KMS-11 (cell line): ENCODE data around the gene DBNDD2.
A peak's percentile ranks its signal among the peaks of the same experiment; 100 is the strongest.

Experiments
- H2AFZ ChIP-seq: fragments of 200-600 bp; sonication (generic); 2 replicates; pipeline ENCODE4 v1.6.1; 2016; ENCODE audit warnings: antibody characterized with exemption, mixed run types, low read depth
- H3K27ac ChIP-seq: fragments of 200-600 bp; sonication (generic); 2 replicates; pipeline ENCODE4 v1.6.1; 2016; ENCODE audit warnings: mild to moderate bottlenecking, mixed run types
- H3K27me3 ChIP-seq: fragments of 200-600 bp; sonication (generic); 2 replicates; pipeline ENCODE4 v1.6.1; 2017; ENCODE audit warnings: mild to moderate bottlenecking, low read depth, mixed run types, moderate library complexity; ENCODE audit not compliant: insufficient read depth
- H3K36me3 ChIP-seq: fragments of 200-600 bp; sonication (generic); 2 replicates; pipeline ENCODE4 v1.6.1; 2017; ENCODE audit warnings: mild to moderate bottlenecking, mixed run types; ENCODE audit not compliant: insufficient read depth
- H3K4me1 ChIP-seq: fragments of 200-600 bp; sonication (generic); 2 replicates; pipeline ENCODE4 v1.6.1; 2016; ENCODE audit warnings: mild to moderate bottlenecking, low read depth, mixed run types; ENCODE audit not compliant: poor library complexity, severe bottlenecking
- H3K4me2 ChIP-seq: fragments of 200-600 bp; sonication (generic); 2 replicates; pipeline ENCODE4 v1.7.0; 2016; ENCODE audit warnings: mild to moderate bottlenecking, mixed run types
- H3K4me3 ChIP-seq: fragments of 200-600 bp; sonication (generic); IDR thresholded peaks from 2 replicates; pipeline ENCODE4 v1.6.1; 2017; ENCODE audit warnings: low read depth, low read length, mixed read lengths; ENCODE audit not compliant: insufficient read depth
- H3K79me2 ChIP-seq: fragments of 200-600 bp; sonication (generic); 2 replicates; pipeline ENCODE4 v1.6.1; 2016; ENCODE audit warnings: low read depth, mixed run types; ENCODE audit not compliant: insufficient read depth
- H3K9ac ChIP-seq: fragments of 200-600 bp; sonication (generic); 2 replicates; pipeline ENCODE4 v1.6.1; 2016; ENCODE audit warnings: mild to moderate bottlenecking, mixed run types
- H4K20me1 ChIP-seq: fragments of 200-600 bp; sonication (generic); 2 replicates; pipeline ENCODE4 v1.6.1; 2016; ENCODE audit warnings: mild to moderate bottlenecking, mixed run types; ENCODE audit not compliant: insufficient read depth
- CTCF ChIP-seq: fragments of 200-600 bp; sonication (generic); conservative IDR thresholded peaks from 2 replicates; pipeline ENCODE4 v1.6.1; 2017; ENCODE audit warnings: low read depth, mild to moderate bottlenecking, antibody characterized with exemption, low read length, moderate library complexity, mixed read lengths

The DBNDD2 gene

DNA sequence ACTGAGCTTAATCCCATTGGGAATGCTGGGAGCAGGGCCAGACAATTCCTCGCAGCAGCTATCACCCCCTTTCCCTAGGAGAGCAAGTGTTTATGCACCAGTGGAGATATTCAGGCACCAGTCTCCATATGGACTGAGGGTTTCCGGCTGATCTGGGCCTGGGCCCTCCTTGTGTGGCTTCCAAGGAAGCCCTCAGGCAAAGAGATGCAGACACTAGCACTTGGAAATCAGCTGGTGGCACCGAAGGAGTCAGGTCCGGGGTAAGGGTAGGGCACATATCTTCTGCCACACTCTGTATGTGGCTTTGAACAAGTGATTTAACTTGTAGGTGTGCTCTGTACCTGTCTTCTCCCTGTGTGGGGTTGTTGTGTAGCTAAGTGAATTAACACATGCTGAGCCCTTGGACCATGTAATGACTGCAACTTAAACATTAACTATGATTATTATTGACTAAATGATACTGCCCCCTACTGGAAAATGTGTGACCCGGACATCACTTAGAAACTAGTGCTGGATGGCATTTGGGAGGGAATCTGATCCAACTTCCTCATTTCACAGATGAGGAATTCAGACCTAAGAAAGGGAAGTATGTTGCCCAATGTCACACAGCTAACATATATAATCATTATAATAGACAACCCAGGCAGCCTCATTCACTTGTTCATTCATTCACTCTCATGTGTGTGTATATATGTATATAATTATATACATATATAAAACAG, 42.2 kb downstream of the DBNDD2 start:
- Histone ChIP-seq H4K20me1 (no peaks in the 10 kb centered on the region), H3K4me1 (no peaks in the 10 kb centered on the region), H3K27me3 (no peaks in the 10 kb centered on the region), H2AFZ (no peak overlapping the region), H3K36me3 (no peaks in the 10 kb centered on the region), H3K9ac (no peak overlapping the region), H3K79me2 (no peaks in the 10 kb centered on the region), H3K4me2 (no peak overlapping the region), H3K27ac (no peak overlapping the region), H3K4me3 (no peak overlapping the region)
- TF ChIP-seq CTCF: peak; percentile 87

GRCh38 chr20:45452238-45452637, 44.1 kb downstream of the DBNDD2 start:
- H3K9ac ChIP-seq: no peak overlapping the region
- no peak overlapping the region for H3K4me2 ChIP-seq
- H4K20me1 ChIP-seq: no peaks in the 10 kb centered on the region
- H3K79me2 ChIP-seq: no peaks in the 10 kb centered on the region
- H3K36me3 ChIP-seq: no peaks in the 10 kb centered on the region
- no peak overlapping the region for H3K4me3 ChIP-seq
- no peaks in the 10 kb centered on the region for H3K27me3 ChIP-seq
- H3K27ac ChIP-seq: no peak overlapping the region
- TF ChIP-seq CTCF: no peak
- H3K4me1 ChIP-seq: no peaks in the 10 kb centered on the region
- no peak overlapping the region for H2AFZ ChIP-seq

DNA sequence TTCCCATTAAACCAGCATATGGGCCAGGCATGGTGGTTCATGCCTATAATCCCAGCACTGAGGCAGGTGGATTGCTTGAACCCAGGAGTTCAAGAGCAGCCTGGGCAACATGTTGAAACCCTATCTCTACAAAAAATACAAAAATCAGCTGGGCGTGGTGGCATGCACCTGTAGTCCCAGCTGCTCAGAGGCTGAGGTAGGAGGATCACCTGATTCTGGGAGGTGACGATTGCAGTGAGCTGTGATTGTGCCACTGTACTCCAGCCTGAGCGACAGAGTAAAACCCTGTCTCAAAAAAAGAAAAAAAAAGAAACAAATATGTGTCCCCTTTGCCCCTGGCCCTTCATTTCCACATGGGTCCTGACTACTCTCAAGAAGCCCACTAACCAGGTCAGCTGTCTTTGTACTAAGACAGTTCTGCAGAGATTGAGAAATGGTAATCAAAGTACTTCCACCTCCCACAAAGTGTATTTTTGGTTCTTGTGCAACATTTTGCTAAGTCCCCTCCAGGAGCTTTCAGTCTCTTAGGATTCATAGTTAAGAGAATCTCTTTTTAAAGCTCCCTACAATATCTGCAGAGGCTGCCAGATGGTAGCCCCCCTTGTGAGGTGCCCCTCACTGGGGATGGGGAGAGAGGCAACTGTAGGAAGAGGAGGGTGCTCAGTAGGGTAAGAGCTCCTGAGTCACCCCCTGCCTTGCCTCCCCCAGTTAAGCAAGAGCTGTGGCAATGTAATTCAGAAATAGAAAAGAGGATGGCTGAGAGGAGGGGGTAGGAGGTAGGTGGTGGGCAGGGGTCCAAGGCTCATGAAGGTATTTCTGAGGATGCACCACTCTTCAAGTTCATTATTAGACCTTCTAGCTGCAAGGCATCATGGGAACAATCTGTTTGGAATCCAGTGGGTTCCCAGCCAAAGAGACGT, 44.9 kb downstream of the DBNDD2 start:
- no peaks in the 10 kb centered on the region for H3K4me1 ChIP-seq
- H3K79me2 ChIP-seq: no peaks in the 10 kb centered on the region
- no peak overlapping the region for H2AFZ ChIP-seq
- no peak overlapping the region for H3K9ac ChIP-seq
- H3K36me3 ChIP-seq: no peaks in the 10 kb centered on the region
- H3K4me3 ChIP-seq: no peak overlapping the region
- H3K27me3 ChIP-seq: no peaks in the 10 kb centered on the region
- H3K27ac ChIP-seq: no peak overlapping the region
- no peak for TF ChIP-seq CTCF
- no peaks in the 10 kb centered on the region for H4K20me1 ChIP-seq
- H3K4me2 ChIP-seq: no peak overlapping the region

DNA sequence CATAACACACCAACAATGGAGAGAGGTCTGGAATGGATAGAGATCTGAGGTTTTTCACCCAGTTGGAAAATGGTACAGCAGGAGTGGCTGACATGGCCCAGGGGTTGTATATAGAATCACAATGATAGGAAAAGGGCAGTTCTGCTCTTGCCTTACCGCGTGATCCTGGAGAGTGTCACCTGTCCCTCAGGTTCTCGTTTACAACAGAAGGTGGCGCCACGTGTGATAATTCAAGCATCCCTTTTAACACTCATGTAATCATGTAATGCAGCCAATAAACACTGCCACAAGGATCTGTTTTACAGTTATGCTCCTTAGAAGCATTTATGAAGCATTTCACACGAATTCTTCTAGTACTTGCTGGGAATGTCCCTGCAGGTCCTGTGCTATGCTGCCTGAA, 48.5 kb downstream of the DBNDD2 start:
- H3K36me3 ChIP-seq: no peaks in the 10 kb centered on the region
- no peak overlapping the region for H2AFZ ChIP-seq
- H3K79me2 ChIP-seq: no peaks in the 10 kb centered on the region
- no peak overlapping the region for H3K4me2 ChIP-seq
- H3K27me3 ChIP-seq: no peaks in the 10 kb centered on the region
- no peak overlapping the region for H3K9ac ChIP-seq
- TF ChIP-seq CTCF: peak; percentile 57
- no peak overlapping the region for H3K4me3 ChIP-seq
- no peaks in the 10 kb centered on the region for H4K20me1 ChIP-seq
- peaks cover 6% of the 10 kb centered on the region for H3K4me1 ChIP-seq
- H3K27ac ChIP-seq: no peak overlapping the region
